Spleen (tissue), 11 donors: ENCODE results near the gene MINDY4. TPM values are rescaled to one million over a fixed set of nuclear protein-coding genes. Genes with fewer than 3 reads are reported as not detected.

Experiments
- DNase-seq: peaks from one replicate; pipeline ENCODE4 v3.0.0-alpha.2; 2020
- H3K27ac ChIP-seq, 8 donors: fragments of 200-600 bp; sonication (generic) in 7 of 8; 1 replicate in 4 of 8; 2 replicates in 4 of 8; pipeline versions ENCODE4 v1.5.0 to v1.8.0; 2016 to 2021; ENCODE audit warnings: inconsistent platforms in 4 of 8, mild to moderate bottlenecking in 4 of 8, moderate library complexity in 1 of 8
- H3K27me3 ChIP-seq, 7 donors: fragments of 200-600 bp; sonication (generic) in 6 of 7; replicated peaks in 1 of 7; 1 replicate in 4 of 7; 2 replicates in 3 of 7; pipeline versions ENCODE4 v1.5.0 to v1.8.0; 2016 to 2021; ENCODE audit warnings: inconsistent platforms in 3 of 7, mild to moderate bottlenecking in 1 of 7
- H3K36me3 ChIP-seq, 6 donors: fragments of 200-600 bp; sonication (generic) in 5 of 6; 1 replicate in 4 of 6; 2 replicates in 2 of 6; pipeline versions ENCODE4 v1.5.0 to v1.8.0; 2016 to 2021; ENCODE audit warnings: inconsistent platforms in 2 of 6
- H3K4me1 ChIP-seq, 6 donors: fragments of 200-600 bp; sonication (generic) in 5 of 6; 1 replicate in 3 of 6; 2 replicates in 3 of 6; pipeline versions ENCODE4 v1.5.0 to v1.8.0; 2016 to 2021; ENCODE audit warnings: inconsistent platforms in 3 of 6
- H3K4me3 ChIP-seq, 8 donors: fragments of 200-600 bp; sonication (generic) in 7 of 8; 1 replicate in 4 of 8; 2 replicates in 4 of 8; pipeline versions ENCODE4 v1.5.0 to v1.8.0; 2016 to 2021; ENCODE audit warnings: inconsistent platforms in 4 of 8, mild to moderate bottlenecking in 4 of 8, moderate library complexity in 2 of 8
- H3K9me3 ChIP-seq, 8 donors: fragments of 200-600 bp; sonication (generic) in 7 of 8; 1 replicate in 4 of 8; 2 replicates in 4 of 8; pipeline versions ENCODE4 v1.5.0 to v1.8.0; 2016 to 2021; ENCODE audit warnings: inconsistent platforms in 4 of 8
- CTCF ChIP-seq, 11 experiments: fragments of 200-600 bp in 7 of 11; fragments of 450-650 bp in 4 of 11; sonication (generic) in 4 of 11; IDR thresholded peaks in 8 of 11; conservative IDR thresholded peaks in 3 of 11; 1 replicate in 7 of 11; 2 replicates in 4 of 11; pipeline versions ENCODE4 v1.4.0 to v1.8.0; 2016 to 2021; ENCODE audit warnings: antibody characterized with exemption in 11 of 11, inconsistent platforms in 4 of 11, mild to moderate bottlenecking in 1 of 11
- POLR2A ChIP-seq, 3 donors: fragments of 450-650 bp; IDR thresholded peaks; one replicate each; pipeline ENCODE4 v1.5.1; 2017; ENCODE audit warnings: antibody characterized with exemption in 3 of 3, mild to moderate bottlenecking in 1 of 3
- POLR2AphosphoS5 ChIP-seq, 3 donors: sonication (generic); formaldehyde crosslinking; IDR thresholded peaks; one replicate each; pipeline ENCODE4 v1.5.1; 2017; ENCODE audit warnings: antibody characterized with exemption in 3 of 3
- WGBS, 5 donors: extraction: QIAGEN DNeasy Blood & Tissue Kit in 3 of 5; methylation state at CpG; one replicate each; pipeline versions ENCODE4 v1.1.5 to v1.1.7; 2013 to 2018; 5-methylcytosine and 5-hydroxymethylcytosine counted together
- intact Hi-C: fragments of 100-400 bp; cut with DNase I; formaldehyde crosslinking; loops from one replicate; pipeline ENCODE4 v1.15.0; 2023; ENCODE audit warnings: low total_unique reads
- polyA plus RNA-seq, 3 donors: library from polyadenylated mRNA; stranded (reverse); fragments of 200-250 nt; gene quantifications; one replicate each; pipeline ENCODE4 v1.2.1, GENCODE V29; 2013
- total RNA-seq, 7 donors: library from RNA; depleted of rRNA in 3 of 7; stranded (reverse); fragments of >200 nt in 3 of 7; fragmentation: NEBNext Ultra II Directional in 4 of 7; extraction: Animal tissue kit (Norgen Biotek cat#: 25700) in 4 of 7; gene quantifications; one replicate each; pipeline versions ENCODE4 v1.1.0 to v1.2.1, GENCODE V29; 2016 to 2021
- donor health status: healthy with polysubstance abuse.
- donor health status: DM: no; HTN: no; CAD: no; lungs with moderate emphysema.
- donor health status: DM: no; HTN: no; CAD: no.
- donor health status: Bipolar disorder and iron deficiency.
- donor health status: healthy.
- donor health status: DM: no; HTN: no; CAD: no.
- donor health status: DM: yes; HTN: yes; CAD: no.

MINDY4 gene
- total and polyA plus RNA-seq, 10 donors = 0.63 to 7.0 (median 3.0) TPM

- 57 to 74% (median 66%) methylated on average over 4 of the region's 4 CpGs for WGBS, 5 donors
- no peaks in the 10 kb centered on the region for H3K36me3 ChIP-seq
- peaks cover 0 to 35% (median 0%) of the 10 kb centered on the region in 6 donors for H3K4me1 ChIP-seq
- TF ChIP-seq POLR2AphosphoS5 (IDR thresholded peaks at IDR 0.05) = no peak
- TF ChIP-seq CTCF (IDR thresholded peaks at IDR 0.05 in 8 of 11, conservative IDR thresholded peaks at IDR 0.05 in 3 of 11) = no peak
- TF ChIP-seq POLR2A (IDR thresholded peaks at IDR 0.05) = no peak
- H3K27ac ChIP-seq = peak overlapping the region in 1 of 8 donors; percentile 5
- H3K4me3 ChIP-seq = no peak overlapping the region
- H3K9me3 ChIP-seq = no peaks in the 10 kb centered on the region
- no peak for DNase-seq
- H3K27me3 ChIP-seq = peaks cover 0 to 8% (median 0%) of the 10 kb centered on the region in 7 donors
- intact Hi-C loops = no loop called here
Measured at GRCh38 chr7:30852308-30852684, 81.1 kb downstream of the MINDY4 start.

- H3K4me1 ChIP-seq = peaks cover 0 to 35% (median 0%) of the 10 kb centered on the region in 6 donors
- no peak for DNase-seq
- H3K9me3 ChIP-seq = no peaks in the 10 kb centered on the region
- WGBS, 5 donors = 75 to 89% (median 80%) methylated on average over 11 of the region's 11 CpGs
- peak overlapping the region in 1 of 8 donors; percentile 5 for H3K27ac ChIP-seq
- H3K27me3 ChIP-seq = peaks cover 0 to 8% (median 0%) of the 10 kb centered on the region in 7 donors
- intact Hi-C loops = no loop called here
- no peak overlapping the region for H3K4me3 ChIP-seq
- H3K36me3 ChIP-seq = no peaks in the 10 kb centered on the region
- TF ChIP-seq POLR2AphosphoS5 (IDR thresholded peaks at IDR 0.05) = peak in 2 of 3 donors; percentile 52
- TF ChIP-seq POLR2A (IDR thresholded peaks at IDR 0.05) = no peak
Measured at GRCh38 chr7:30852744-30853288, 81.6 kb downstream of the MINDY4 start.

- WGBS, 5 donors = 67 to 84% (median 75%) methylated on average over 1 to 3 of the region's 3 CpGs
- intact Hi-C loops = no loop called here
- no peak overlapping the region for H3K27ac ChIP-seq
- peaks cover 0 to 30% (median 0%) of the 10 kb centered on the region in 6 donors for H3K4me1 ChIP-seq
- peaks cover 0 to 8% (median 0%) of the 10 kb centered on the region in 7 donors for H3K27me3 ChIP-seq
- TF ChIP-seq POLR2AphosphoS5 (IDR thresholded peaks at IDR 0.05) (peak in 1 of 3 donors; percentile 35), CTCF (IDR thresholded peaks at IDR 0.05 in 8 of 11, conservative IDR thresholded peaks at IDR 0.05 in 3 of 11) (no peak), POLR2A (IDR thresholded peaks at IDR 0.05) (no peak)
- no peak for DNase-seq
- no peaks in the 10 kb centered on the region for H3K36me3 ChIP-seq
- H3K9me3 ChIP-seq = no peaks in the 10 kb centered on the region
- no peak overlapping the region for H3K4me3 ChIP-seq
Measured at GRCh38 chr7:30853576-30853975, 82.4 kb downstream of the MINDY4 start.

- TF ChIP-seq CTCF (IDR thresholded peaks at IDR 0.05 in 8 of 11, conservative IDR thresholded peaks at IDR 0.05 in 3 of 11) (no peak), POLR2AphosphoS5 (IDR thresholded peaks at IDR 0.05) (no peak), POLR2A (IDR thresholded peaks at IDR 0.05) (no peak)
- intact Hi-C loops = no loop called here
- WGBS, 5 donors = 90 to 99% (median 95%) methylated on average over 3 of the region's 3 CpGs
- Histone ChIP-seq H3K27me3 (peaks cover 0 to 8% (median 0%) of the 10 kb centered on the region in 7 donors), H3K4me3 (no peak overlapping the region), H3K9me3 (no peaks in the 10 kb centered on the region), H3K36me3 (peaks cover 0 to 15% (median 0%) of the 10 kb centered on the region in 6 donors), H3K4me1 (peaks cover 0 to 21% (median 0%) of the 10 kb centered on the region in 6 donors), H3K27ac (no peak overlapping the region)
- DNase-seq = no peak
Measured at GRCh38 chr7:30855936-30856335, 84.7 kb downstream of the MINDY4 start.
